ENCODE data around the gene ARHGEF16. TPM values are rescaled to one million over a fixed set of nuclear protein-coding genes. Genes with fewer than 3 reads are reported as not detected.

The ARHGEF16 gene
- total RNA-seq, 2 donors from 2014 or later = 47.7 to 64.7 TPM

GRCh38 chr1:3500265-3500835 lies 45.9 kb downstream of the ARHGEF16 start:
- Mint-ChIP-seq H3K4me1 (no peaks in the 10 kb centered on the region), H3K27me3 (ENCODE audit: insufficient read depth) (no peaks in the 10 kb centered on the region), H3K9me3 (no peaks in the 10 kb centered on the region), H3K4me3 (no peak overlapping the region), H3K27ac (no peak overlapping the region), H3K36me3 (ENCODE audit: low read depth) (no peaks in the 10 kb centered on the region)
- H3K9me3 ChIP-seq (ENCODE audit: control insufficient read depth, low read length) = no peaks in the 10 kb centered on the region
- no peak for DNase-seq
- H3K27me3 ChIP-seq (ENCODE audit: control insufficient read depth, insufficient read depth, low read length, poor library complexity, severe bottlenecking) = no peaks in the 10 kb centered on the region
- no peaks in the 10 kb centered on the region for H3K4me1 ChIP-seq (ENCODE audit: control insufficient read depth, insufficient read depth, low read length)
- no peak overlapping the region for H3K9ac ChIP-seq (ENCODE audit: extremely low read depth, low read length, poor library complexity, severe bottlenecking)
- 93% methylated on average over 30 to 32 of the region's 32 CpGs for WGBS, 2 experiments (ENCODE audit: insufficient coverage in 1 of 2, insufficient read length in 1 of 2)
- H3K27ac ChIP-seq (ENCODE audit: low read depth, low read length) = no peak overlapping the region
- no peak for TF ChIP-seq CTCF (conservative IDR thresholded peaks at IDR 0.05)
- H3K36me3 ChIP-seq (ENCODE audit: control insufficient read depth, insufficient read depth, low read length) = no peaks in the 10 kb centered on the region
- no peak overlapping the region for H3K4me3 ChIP-seq (ENCODE audit: low read length)

- Mint-ChIP-seq H3K4me1 (no peaks in the 10 kb centered on the region), H3K9me3 (no peaks in the 10 kb centered on the region), H3K4me3 (no peak overlapping the region), H3K27me3 (ENCODE audit: insufficient read depth) (no peaks in the 10 kb centered on the region), H3K27ac (no peak overlapping the region), H3K36me3 (ENCODE audit: low read depth) (peaks cover 1% of the 10 kb centered on the region)
- Histone ChIP-seq H3K27me3 (ENCODE audit: control insufficient read depth, insufficient read depth, low read length, poor library complexity, severe bottlenecking) (no peaks in the 10 kb centered on the region), H3K9ac (ENCODE audit: extremely low read depth, low read length, poor library complexity, severe bottlenecking) (no peak overlapping the region), H3K27ac (ENCODE audit: low read depth, low read length) (no peak overlapping the region), H3K36me3 (ENCODE audit: control insufficient read depth, insufficient read depth, low read length) (no peaks in the 10 kb centered on the region), H3K4me3 (ENCODE audit: low read length) (no peak overlapping the region), H3K9me3 (ENCODE audit: control insufficient read depth, low read length) (no peaks in the 10 kb centered on the region), H3K4me1 (ENCODE audit: control insufficient read depth, insufficient read depth, low read length) (no peaks in the 10 kb centered on the region)
- 90% methylated on average over 6 to 17 of the region's 17 CpGs for WGBS, 2 experiments (ENCODE audit: insufficient coverage in 1 of 2, insufficient read length in 1 of 2)
- TF ChIP-seq CTCF (conservative IDR thresholded peaks at IDR 0.05) = no peak
- DNase-seq = no peak
These were observed 47.0 kb downstream of the ARHGEF16 start for GRCh38 chr1:3501437-3501836.

- TF ChIP-seq CTCF (conservative IDR thresholded peaks at IDR 0.05) = no peak
- no peaks in the 10 kb centered on the region for H3K9me3 ChIP-seq (ENCODE audit: control insufficient read depth, low read length)
- H3K27me3 ChIP-seq (ENCODE audit: control insufficient read depth, insufficient read depth, low read length, poor library complexity, severe bottlenecking) = no peaks in the 10 kb centered on the region
- Mint-ChIP-seq H3K27me3 (ENCODE audit: insufficient read depth) (no peaks in the 10 kb centered on the region), H3K36me3 (ENCODE audit: low read depth) (peaks cover 7% of the 10 kb centered on the region), H3K27ac (no peak overlapping the region), H3K4me3 (no peak overlapping the region), H3K4me1 (no peaks in the 10 kb centered on the region), H3K9me3 (no peaks in the 10 kb centered on the region)
- no peaks in the 10 kb centered on the region for H3K4me1 ChIP-seq (ENCODE audit: control insufficient read depth, insufficient read depth, low read length)
- DNase-seq = peak; percentile 97
- WGBS, 2 experiments (ENCODE audit: insufficient coverage in 1 of 2, insufficient read length in 1 of 2) = 66 to 73% methylated on average over 9 to 26 of the region's 26 CpGs
- no peaks in the 10 kb centered on the region for H3K36me3 ChIP-seq (ENCODE audit: control insufficient read depth, insufficient read depth, low read length)
- H3K9ac ChIP-seq (ENCODE audit: extremely low read depth, low read length, poor library complexity, severe bottlenecking) = no peak overlapping the region
- no peak overlapping the region for H3K27ac ChIP-seq (ENCODE audit: low read depth, low read length)
- no peak overlapping the region for H3K4me3 ChIP-seq (ENCODE audit: low read length)
These were observed 47.6 kb downstream of the ARHGEF16 start for GRCh38 chr1:3501856-3502640.

All from endodermal cell (in vitro differentiated cells).